K562 (cell line): Measurements from ENCODE around the gene GGNBP2. TPM values are rescaled to one million over a fixed set of nuclear protein-coding genes. Genes with fewer than 3 reads are reported as not detected.

Experiments used
- CEBPG ChIP-seq, 3 experiments: fragments of 200-800 bp in 1 of 3; sonication (Bioruptor generic) in 1 of 3; sonication (generic) in 1 of 3; formaldehyde crosslinking in 1 of 3; IDR thresholded peaks in 2 of 3; conservative IDR thresholded peaks in 1 of 3; 2 replicates each; pipeline versions ENCODE4 v1.6.1 to v1.8.0; 2016 to 2022; ENCODE audit warnings: missing compliant biosample characterization in 2 of 3, missing genetic modification characterization in 2 of 3, mild to moderate bottlenecking in 1 of 3, missing genetic modification reagents in 1 of 3
- CEBPZ ChIP-seq: fragments of 150-350 bp; IDR thresholded peaks from 2 replicates; pipeline ENCODE4 v1.6.1; 2014; ENCODE audit warnings: low read depth, mild to moderate bottlenecking, low read length, borderline replicate concordance
- ELK3 ChIP-seq: fragments of 450-650 bp; formaldehyde crosslinking; IDR thresholded peaks from 2 replicates; pipeline ENCODE4 v1.4.0; 2020; ENCODE audit warnings: mild to moderate bottlenecking
- MCM5 ChIP-seq: fragments of 450-650 bp; IDR thresholded peaks from 2 replicates; pipeline ENCODE4 v1.6.1; 2016; ENCODE audit warnings: low read depth
- MLLT1 ChIP-seq, 2 experiments: fragments of 450-650 bp; IDR thresholded peaks; 2 replicates each; pipeline ENCODE4 v1.6.1; 2016
- MYC ChIP-seq, 2 experiments: fragments of 250-450 bp in 1 of 2; sonication (Bioruptor Pico) in 1 of 2; IDR thresholded peaks; 2 replicates each; pipeline versions ENCODE4 v1.5.1 to v1.6.1; 2012 to 2021; ENCODE audit warnings: low read depth in 2 of 2, borderline replicate concordance in 1 of 2, improper control_type of control experiment in 1 of 2, low read length in 1 of 2, mild to moderate bottlenecking in 1 of 2, moderate library complexity in 1 of 2
- NFIX ChIP-seq: fragments of 250-450 bp; sonication (Bioruptor Pico); IDR thresholded peaks from 2 replicates; pipeline ENCODE4 v1.4.0; 2020; ENCODE audit warnings: low read depth, mild to moderate bottlenecking, moderate library complexity
- RAD21 ChIP-seq, 2 experiments: fragments of 250-450 bp in 1 of 2; fragments of 450-650 bp in 1 of 2; sonication (Bioruptor Pico) in 1 of 2; formaldehyde crosslinking in 1 of 2; IDR thresholded peaks in 1 of 2; conservative IDR thresholded peaks in 1 of 2; 2 replicates each; pipeline versions ENCODE4 v1.4.0 to v1.8.0; 2020 to 2022; ENCODE audit warnings: mild to moderate bottlenecking in 2 of 2, moderate library complexity in 1 of 2
- RBBP5 ChIP-seq: fragments of 200-600 bp; sonication (generic); IDR thresholded peaks from 2 replicates; pipeline ENCODE4 v1.6.1; 2012; ENCODE audit warnings: borderline replicate concordance, mild to moderate bottlenecking, low read length, control low read depth, inconsistent platforms; ENCODE audit not compliant: insufficient read depth, poor library complexity, severe bottlenecking
- RFX5 ChIP-seq: IDR thresholded peaks from 2 replicates; pipeline ENCODE4 v1.6.1; 2011; ENCODE audit warnings: low read depth, mild to moderate bottlenecking, improper control_type of control experiment, low read length
- RNF2 ChIP-seq: sonication (generic); IDR thresholded peaks from 2 replicates; pipeline ENCODE4 v1.6.1; 2016
- TAF1 ChIP-seq: IDR thresholded peaks from 2 replicates; pipeline ENCODE4 v1.6.1; 2011; ENCODE audit warnings: mild to moderate bottlenecking, low read length, moderate library complexity; ENCODE audit not compliant: insufficient read depth, control insufficient read depth, severe bottlenecking; ENCODE audit errors: extremely low read depth
- ZBTB1 ChIP-seq: sonication (generic); formaldehyde crosslinking; IDR thresholded peaks from 2 replicates; pipeline ENCODE4 v1.8.1; 2023; ENCODE audit warnings: missing genetic modification reagents, low read depth, mild to moderate bottlenecking, borderline replicate concordance
- ZNF184 ChIP-seq: sonication (generic); formaldehyde crosslinking; IDR thresholded peaks from 2 replicates; pipeline ENCODE4 v1.5.0; 2020; ENCODE audit warnings: missing genetic modification reagents
- ZNF239 ChIP-seq: fragments of 250-450 bp; sonication (Bioruptor Pico); IDR thresholded peaks from 2 replicates; pipeline ENCODE4 v1.4.0; 2020; ENCODE audit warnings: mild to moderate bottlenecking
- ZNF311 ChIP-seq: fragments of 250-450 bp; sonication (Bioruptor Pico); IDR thresholded peaks from 2 replicates; pipeline ENCODE4 v1.4.0; 2020; ENCODE audit warnings: mild to moderate bottlenecking, moderate library complexity
- ZNF449 ChIP-seq: fragments of 250-450 bp; sonication (Bioruptor Pico); IDR thresholded peaks from 2 replicates; pipeline ENCODE4 v1.8.0; 2022; ENCODE audit warnings: moderate library complexity, mild to moderate bottlenecking, inconsistent platforms
- ZNF57 ChIP-seq: fragments of 450-650 bp; formaldehyde crosslinking; IDR thresholded peaks from 2 replicates; pipeline ENCODE4 v1.4.0; 2020; ENCODE audit warnings: mild to moderate bottlenecking, moderate library complexity
- ZNF583 ChIP-seq: fragments of 250-450 bp; sonication (Bioruptor Pico); IDR thresholded peaks from 2 replicates; pipeline ENCODE4 v1.4.0; 2020
- polyA plus RNA-seq, 8 experiments: library from polyadenylated mRNA; depleted of rRNA in 4 of 8; stranded (reverse) in 5 of 8; unstranded in 3 of 8; fragments of >200 nt; fragmentation: Nextera tagmentation in 2 of 8; fragmentation: Illumina TruSeq in 1 of 8; extraction: Ambion mirVana in 2 of 8; extraction: Trizol in 1 of 8; gene quantifications; 2 replicates each; pipeline versions ENCODE4 v1.2.1 to v1.2.3, GENCODE V29; 2011 to 2014; ENCODE audit warnings: inconsistent platforms in 1 of 8, missing spikeins in 1 of 8
- total RNA-seq, 7 experiments: library from RNA; depleted of rRNA in 6 of 7; stranded (reverse); fragments of >200 nt in 6 of 7; fragmentation: Illumina TruSeq in 2 of 7; extraction: Trizol in 2 of 7; gene quantifications; 2 replicates each; pipeline versions ENCODE4 v1.2.1 to v1.2.3, GENCODE V29; 2011 to 2021; ENCODE audit warnings: low replicate concordance in 1 of 7

Gene GGNBP2
- total and polyA plus RNA-seq, 9 of the 15 experiments (the other 6 are each of a cell fraction or from before 2014, with no cell fraction given), result 35.7 to 96.6 (median 64.1) TPM

- TF ChIP-seq MLLT1 (IDR thresholded peaks at IDR 0.05) (peak in 1 of 2 experiments; percentile 68; a peak in 1 of 4 replicates), ZNF184 (CRISPR knock-in tag) (no peak), TAF1 (peak; percentile 71), CEBPZ (no peak), MCM5 (no peak), ZNF239 (CRISPR knock-in tag) (no peak), ZNF449 (CRISPR knock-in tag) (no peak), ELK3 (CRISPR knock-in tag) (no peak), CEBPG (CRISPR knock-in tag; IDR thresholded peaks at IDR 0.05) (no peak), CEBPG (tag; conservative IDR thresholded peaks at IDR 0.05 in 1 of 2, IDR thresholded peaks at IDR 0.05 in 1 of 2) (no peak), ZNF311 (CRISPR knock-in tag) (no peak), ZNF583 (no peak), NFIX (CRISPR knock-in tag) (no peak), RAD21 (CRISPR knock-in tag; conservative IDR thresholded peaks at IDR 0.05 in 1 of 2, IDR thresholded peaks at IDR 0.05 in 1 of 2) (no peak), RNF2 (no peak; the same call in 1 of the 2 replicates), RBBP5 (peak; percentile 59), MYC (IDR thresholded peaks at IDR 0.05; ENCODE audit: low read depth, low read length) (peak; percentile 99), MYC (CRISPR knock-in tag; IDR thresholded peaks at IDR 0.05; ENCODE audit: borderline replicate concordance, low read depth) (peak; percentile 97), ZBTB1 (CRISPR knock-in tag) (no peak), ZNF57 (CRISPR knock-in tag) (no peak), RFX5 (no peak)
Observed at GRCh38 chr17:36601303-36602029, 56.7 kb downstream of the GGNBP2 start, which contains the start of gene MRM1 (continued).
